Endodermal cell (in vitro differentiated cells): ENCODE results near the gene BTBD16. TPM values are rescaled to one million over a fixed set of nuclear protein-coding genes. Genes with fewer than 3 reads are reported as not detected.

Experiments
- DNase-seq: peaks from one replicate; pipeline ENCODE4 v3.0.0-alpha.2; 2017
- H3K27ac ChIP-seq: 2 replicates; pipeline ENCODE4 v1.5.1; 2013; ENCODE audit warnings: mild to moderate bottlenecking, low read depth, low read length, moderate library complexity
- H3K27me3 ChIP-seq: 2 replicates; pipeline ENCODE4 v1.6.1; 2013; ENCODE audit warnings: mild to moderate bottlenecking, low read length, moderate library complexity; ENCODE audit not compliant: insufficient read depth, control insufficient read depth, poor library complexity, severe bottlenecking
- H3K36me3 ChIP-seq: 2 replicates; pipeline ENCODE4 v1.7.0; 2013; ENCODE audit warnings: mild to moderate bottlenecking, low read length, moderate library complexity; ENCODE audit not compliant: control insufficient read depth, insufficient read depth
- H3K4me1 ChIP-seq: one replicate; pipeline ENCODE4 v1.7.0; 2013; ENCODE audit warnings: low read length; ENCODE audit not compliant: control insufficient read depth, insufficient read depth
- H3K4me3 ChIP-seq: 2 replicates; pipeline ENCODE4 v1.5.1; 2013; ENCODE audit warnings: mild to moderate bottlenecking, low read length, moderate library complexity
- H3K9ac ChIP-seq: 2 replicates; pipeline ENCODE4 v1.6.1; 2013; ENCODE audit warnings: mild to moderate bottlenecking, low read length, moderate library complexity; ENCODE audit not compliant: poor library complexity, severe bottlenecking; ENCODE audit errors: extremely low read depth
- H3K9me3 ChIP-seq: 2 replicates; pipeline ENCODE4 v1.6.1; 2013; ENCODE audit warnings: mild to moderate bottlenecking, low read length, moderate library complexity; ENCODE audit not compliant: control insufficient read depth
- H3K27ac Mint-ChIP-seq: 2 replicates; pipeline ENCODE4 v1.8.0; 2020; ENCODE audit warnings: mixed read lengths
- H3K27me3 Mint-ChIP-seq: 2 replicates; pipeline ENCODE4 v1.8.0; 2021; ENCODE audit warnings: mild to moderate bottlenecking, mixed read lengths; ENCODE audit not compliant: insufficient read depth
- H3K36me3 Mint-ChIP-seq: 2 replicates; pipeline ENCODE4 v1.8.0; 2020; ENCODE audit warnings: low read depth, mixed read lengths
- H3K4me1 Mint-ChIP-seq: 2 replicates; pipeline ENCODE4 v1.8.0; 2020; ENCODE audit warnings: mixed read lengths
- H3K4me3 Mint-ChIP-seq: 2 replicates; pipeline ENCODE4 v1.8.0; 2020; ENCODE audit warnings: mild to moderate bottlenecking, moderate library complexity, mixed read lengths
- H3K9me3 Mint-ChIP-seq: 2 replicates; pipeline ENCODE4 v1.8.0; 2020; ENCODE audit warnings: mild to moderate bottlenecking, mixed read lengths
- CTCF ChIP-seq: fragments of 200-600 bp; sonication (generic); conservative IDR thresholded peaks from 2 replicates; pipeline ENCODE4 v1.5.0; 2021; ENCODE audit warnings: antibody characterized with exemption, mild to moderate bottlenecking
- WGBS, 2 experiments: methylation state at CpG; one replicate each; pipeline versions ENCODE4 v1.1.5 to v1.1.7; 2013; ENCODE audit warnings: missing lambda C conversion rate in 2 of 2, mixed read lengths in 1 of 2; ENCODE audit not compliant: insufficient coverage in 1 of 2, insufficient read length in 1 of 2; 5-methylcytosine and 5-hydroxymethylcytosine counted together
- total RNA-seq, 2 donors: library from RNA; stranded (reverse); fragmentation: NEBNext Ultra II Directional in 1 of 2; extraction: Animal tissue kit (Norgen Biotek cat#: 25700) in 1 of 2; gene quantifications; 2 replicates in 1 of 2; 3 replicates in 1 of 2; pipeline ENCODE4 v1.2.1, GENCODE V29; 2021

BTBD16 gene
- total RNA-seq, 2 donors from 2014 or later: not detected

- Histone ChIP-seq H3K4me1 (no peaks in the 10 kb centered on the region), H3K4me3 (no peak overlapping the region), H3K9ac (no peak overlapping the region), H3K9me3 (peaks cover 24% of the 10 kb centered on the region), H3K27me3 (no peaks in the 10 kb centered on the region), H3K36me3 (peaks cover 18% of the 10 kb centered on the region), H3K27ac (no peak overlapping the region)
- Mint-ChIP-seq H3K27ac (peak overlapping the region; percentile 78), H3K27me3 (no peaks in the 10 kb centered on the region), H3K9me3 (peaks cover 15% of the 10 kb centered on the region), H3K4me3 (no peak overlapping the region), H3K36me3 (peaks cover 27% of the 10 kb centered on the region), H3K4me1 (peaks cover 4% of the 10 kb centered on the region)
- DNase-seq: peak; percentile 60
- WGBS, 2 experiments: 83 to 84% methylated on average over 17 to 22 of the region's 25 CpGs
- TF ChIP-seq CTCF: no peak
These were observed 12.7 kb upstream of the BTBD16 start for GRCh38 chr10:122258136-122259074.

GRCh38 chr10:122259075-122259466 is 12.0 kb upstream of the BTBD16 start:
- Histone ChIP-seq H3K27me3 (no peaks in the 10 kb centered on the region), H3K27ac (no peak overlapping the region), H3K4me3 (no peak overlapping the region), H3K4me1 (no peaks in the 10 kb centered on the region), H3K9ac (no peak overlapping the region), H3K36me3 (peaks cover 13% of the 10 kb centered on the region), H3K9me3 (peaks cover 24% of the 10 kb centered on the region)
- H3K4me1 Mint-ChIP-seq: peaks cover 4% of the 10 kb centered on the region
- H3K27ac Mint-ChIP-seq: peak overlapping the region; percentile 78
- 93% methylated on average over 4 of the region's 4 CpGs; no CpG with 5 or more reads in 1 of the 2 experiments for WGBS, 2 experiments
- H3K27me3 Mint-ChIP-seq: no peaks in the 10 kb centered on the region
- peak; percentile 52 for DNase-seq
- peaks cover 15% of the 10 kb centered on the region for H3K9me3 Mint-ChIP-seq
- peaks cover 21% of the 10 kb centered on the region for H3K36me3 Mint-ChIP-seq
- no peak for TF ChIP-seq CTCF
- H3K4me3 Mint-ChIP-seq: no peak overlapping the region

DNA sequence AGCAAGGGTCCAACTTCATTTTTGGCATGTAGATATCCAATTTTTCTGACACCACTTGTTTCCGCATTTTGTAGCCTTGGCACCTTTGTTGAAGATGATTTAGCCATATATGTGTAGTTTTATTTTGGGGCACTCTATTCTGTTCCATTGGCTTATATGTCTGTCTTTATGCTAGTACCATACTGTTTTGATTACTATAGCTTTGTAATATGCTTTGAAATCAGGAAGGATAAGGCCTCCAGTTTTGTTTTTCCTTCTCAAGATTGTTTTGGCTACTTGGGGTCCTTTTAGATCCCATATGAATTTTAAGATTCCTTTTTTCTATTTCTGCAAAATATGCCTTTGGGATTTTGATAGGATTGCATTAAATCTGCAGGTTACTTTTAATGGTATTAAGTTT is 9.5 kb upstream of the BTBD16 start:
- WGBS, 2 experiments: 43% methylated on average over 1 of the region's 1 CpG; no CpG with 5 or more reads in 1 of the 2 experiments
- Histone ChIP-seq H3K4me1 (no peaks in the 10 kb centered on the region), H3K9ac (no peak overlapping the region), H3K4me3 (no peak overlapping the region), H3K36me3 (peaks cover 13% of the 10 kb centered on the region), H3K9me3 (peaks cover 24% of the 10 kb centered on the region), H3K27me3 (no peaks in the 10 kb centered on the region), H3K27ac (no peak overlapping the region)
- Mint-ChIP-seq H3K27ac (no peak overlapping the region), H3K4me3 (no peak overlapping the region), H3K9me3 (peaks cover 15% of the 10 kb centered on the region), H3K4me1 (no peaks in the 10 kb centered on the region), H3K36me3 (peaks cover 10% of the 10 kb centered on the region), H3K27me3 (no peaks in the 10 kb centered on the region)
- no peak for DNase-seq
- TF ChIP-seq CTCF: no peak
